ENCODE measurements around the gene BRD3.

BRD3 gene

GRCh38 chr9:134040176-134040565 lies 27.7 kb downstream of the BRD3 start:
- in situ Hi-C loops (cut with MboI; ENCODE audit: low sequenced_read_pairs): no loop called here

- in situ Hi-C loops (cut with MboI; ENCODE audit: low sequenced_read_pairs): no loop called here
Measured at GRCh38 chr9:134039386-134040175, 28.2 kb downstream of the BRD3 start.

DNA sequence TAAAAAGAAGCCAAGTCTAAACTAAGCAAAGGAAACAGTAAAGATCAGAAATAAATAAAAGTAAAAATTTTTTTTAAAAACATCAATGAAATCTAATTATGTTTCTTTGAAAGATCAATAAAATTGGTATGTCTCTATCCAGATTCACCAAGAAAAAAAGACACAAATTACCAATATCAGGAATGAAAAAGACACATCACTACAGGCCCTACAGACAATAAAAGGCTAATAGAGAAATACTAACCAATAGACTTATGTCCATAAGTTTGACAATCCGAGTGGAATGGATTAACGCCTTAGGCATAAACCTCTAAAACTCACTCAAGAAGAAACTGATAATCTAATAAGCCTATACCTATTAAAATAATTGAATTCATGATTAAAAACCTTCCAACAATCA lies 30.2 kb downstream of the BRD3 start:
- in situ Hi-C loops (cut with MboI; ENCODE audit: low sequenced_read_pairs): no loop called here

- in situ Hi-C loops (cut with MboI; ENCODE audit: low sequenced_read_pairs): no loop called here
Measured at GRCh38 chr9:134036130-134036529, 31.7 kb downstream of the BRD3 start.

- in situ Hi-C loops (cut with MboI; ENCODE audit: low sequenced_read_pairs): no loop called here
Measured at GRCh38 chr9:134035041-134036039, 32.5 kb downstream of the BRD3 start.

DNA sequence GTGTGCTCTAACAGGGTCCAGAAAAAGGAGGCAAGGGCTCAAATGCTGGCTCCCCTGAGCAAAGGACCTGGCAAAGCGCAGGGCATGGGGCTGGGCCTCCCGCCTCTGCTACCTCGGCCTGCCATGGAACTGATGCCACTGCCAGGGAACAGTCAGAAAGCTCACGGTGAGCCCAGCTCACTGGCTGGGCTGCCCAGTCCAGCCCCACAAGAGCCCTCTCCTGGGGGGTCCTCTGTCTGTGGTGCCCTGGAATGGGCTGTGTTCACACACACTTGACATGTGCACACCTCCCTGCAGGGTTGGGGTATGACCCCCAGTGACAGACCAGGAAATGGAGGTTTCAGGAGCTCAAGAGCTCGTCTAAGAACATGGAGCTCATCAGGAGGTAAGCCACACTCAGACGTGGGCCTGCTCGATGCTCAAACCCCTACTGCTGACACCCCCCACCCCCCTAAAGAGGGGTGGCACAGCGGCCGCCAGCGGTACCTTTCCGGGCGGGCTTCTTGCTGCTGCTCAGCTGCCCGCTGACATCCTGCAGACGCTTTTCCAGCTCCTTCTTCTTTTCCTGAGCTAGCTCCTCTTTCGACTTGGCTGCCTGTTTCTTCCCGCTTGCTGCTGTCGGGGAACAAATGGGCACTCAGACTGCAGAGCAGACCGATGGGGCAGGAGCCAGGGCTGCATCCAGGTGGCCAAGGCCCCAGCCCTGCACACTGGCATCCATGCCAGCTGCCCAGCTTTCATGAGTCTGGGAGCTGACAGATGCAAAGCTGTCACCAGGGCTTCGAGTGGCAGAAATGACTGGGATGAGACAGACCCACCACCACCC lies 33.4 kb downstream of the BRD3 start:
- in situ Hi-C loops (cut with MboI; ENCODE audit: low sequenced_read_pairs): no loop called here

- in situ Hi-C loops (cut with MboI; ENCODE audit: low sequenced_read_pairs): no loop called here
Measured at GRCh38 chr9:134033516-134034214, 34.2 kb downstream of the BRD3 start.

DNA sequence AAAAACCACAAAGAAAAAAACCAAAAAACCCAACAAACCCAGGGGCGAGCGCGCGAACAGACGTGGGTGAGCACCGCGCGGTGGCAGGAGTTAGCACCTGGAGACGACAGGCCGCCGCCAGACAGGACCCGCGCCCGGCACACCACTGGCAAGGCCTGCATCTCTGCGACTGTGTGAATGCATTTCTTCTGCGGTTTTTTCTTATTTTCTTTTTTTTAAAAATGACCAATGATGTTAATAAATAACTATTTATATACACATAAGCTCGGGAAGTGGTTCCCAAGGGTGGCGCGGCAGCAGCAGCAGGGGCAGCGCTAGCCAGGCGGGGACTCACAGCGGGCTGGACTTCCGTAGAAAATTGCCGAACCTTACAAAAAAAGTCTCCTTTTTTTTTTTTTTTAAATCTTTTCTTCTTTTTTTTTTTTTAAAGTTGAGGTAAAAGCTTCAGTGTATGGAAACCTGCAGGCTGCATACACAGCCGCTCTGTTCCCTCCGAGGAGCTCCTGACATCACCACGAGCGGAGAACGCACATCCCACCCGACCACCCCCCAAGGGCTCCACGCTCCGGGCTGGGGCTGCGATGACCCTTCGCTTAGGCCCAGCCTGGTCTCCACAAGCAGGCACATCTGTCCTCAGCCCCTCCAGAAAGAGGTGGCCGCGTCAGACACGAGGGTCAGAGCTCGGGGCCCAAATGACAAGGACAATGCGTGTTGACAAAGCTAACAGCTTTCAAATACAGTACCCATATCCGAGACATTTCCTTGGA lies 35.2 kb downstream of the BRD3 start:
- in situ Hi-C loops (cut with MboI; ENCODE audit: low sequenced_read_pairs): no loop called here

GRCh38 chr9:134031783-134032182 lies 36.0 kb downstream of the BRD3 start:
- in situ Hi-C loops (cut with MboI; ENCODE audit: low sequenced_read_pairs): no loop called here

DNA sequence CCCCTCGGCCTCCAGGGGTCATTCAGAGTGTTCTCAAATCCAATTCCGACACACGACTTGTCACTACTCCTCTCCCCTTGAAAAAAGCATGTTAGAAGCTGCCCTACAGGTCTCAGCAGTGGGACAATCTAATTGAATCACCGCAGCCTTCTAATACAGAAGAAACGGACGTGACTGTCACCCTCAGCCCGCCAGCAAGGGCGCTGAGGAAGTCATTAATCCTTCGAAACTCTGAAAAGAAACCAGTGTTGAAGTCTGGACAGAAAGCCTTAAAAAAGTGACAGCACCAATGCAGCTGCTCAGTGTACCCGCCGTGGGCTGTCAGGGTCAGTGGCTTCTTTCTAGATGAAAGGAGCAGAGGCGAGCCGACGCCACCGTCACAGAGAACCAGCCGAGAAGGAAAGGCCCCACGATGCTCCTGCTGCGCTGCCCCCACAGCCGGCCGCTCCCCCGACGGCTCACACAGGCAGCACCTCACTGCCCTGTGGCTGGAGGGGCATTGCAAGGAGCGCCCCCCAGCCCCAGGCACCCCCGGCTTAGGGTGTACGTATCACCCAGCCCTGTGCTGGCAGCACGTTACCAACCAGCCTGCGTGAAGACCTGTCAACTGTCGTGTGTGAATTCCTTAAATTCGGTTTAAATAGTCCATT lies 36.9 kb downstream of the BRD3 start:
- in situ Hi-C loops (cut with MboI; ENCODE audit: low sequenced_read_pairs): no loop called here

DNA sequence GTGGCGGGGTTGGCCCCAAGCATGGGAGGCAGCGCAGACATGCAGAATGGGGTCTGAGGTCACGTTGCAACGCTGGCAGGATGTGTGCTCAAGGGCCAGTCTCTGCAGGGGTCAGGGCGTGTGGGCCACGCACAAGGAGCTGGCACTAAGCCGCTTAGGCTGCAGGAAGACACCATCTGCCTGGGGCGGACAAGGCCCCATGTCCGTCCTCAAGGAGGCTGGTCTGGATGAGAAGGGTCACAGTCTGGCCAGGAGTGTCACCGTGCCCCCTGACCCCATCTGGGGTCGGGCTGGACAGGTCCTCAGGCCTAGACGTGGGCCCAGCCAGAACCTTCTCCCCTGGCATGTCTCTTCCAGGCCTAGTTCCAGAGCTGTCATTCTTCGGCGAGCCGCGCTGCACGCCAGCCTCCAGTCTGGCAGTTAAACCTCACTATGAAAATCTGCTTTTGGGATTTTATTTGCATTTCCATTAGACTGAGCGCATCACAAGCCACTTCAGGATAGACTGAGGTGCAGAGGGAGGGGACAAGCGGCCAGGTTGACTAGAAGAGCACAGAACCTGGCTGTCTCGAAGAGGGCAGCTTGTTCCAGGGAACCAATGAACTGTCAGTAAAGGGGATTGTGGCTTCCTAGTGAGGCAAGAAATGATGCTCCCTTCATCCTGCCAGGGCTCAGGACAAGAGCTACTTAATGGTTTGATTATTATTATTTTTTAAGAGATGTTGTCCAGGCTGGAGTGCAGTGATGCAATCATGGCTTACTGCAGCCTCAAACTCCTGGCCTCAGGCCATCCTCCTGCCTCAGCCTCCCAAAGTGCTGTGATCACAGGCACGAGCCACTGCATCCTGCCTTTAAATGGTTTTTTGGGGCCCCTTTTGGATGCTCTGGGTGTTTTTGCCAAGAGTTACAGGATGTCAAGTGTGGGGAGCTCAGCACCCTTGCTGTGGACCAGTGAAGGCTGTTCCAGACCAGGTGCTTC lies 38.3 kb downstream of the BRD3 start:
- in situ Hi-C loops (cut with MboI; ENCODE audit: low sequenced_read_pairs): no loop called here

DNA sequence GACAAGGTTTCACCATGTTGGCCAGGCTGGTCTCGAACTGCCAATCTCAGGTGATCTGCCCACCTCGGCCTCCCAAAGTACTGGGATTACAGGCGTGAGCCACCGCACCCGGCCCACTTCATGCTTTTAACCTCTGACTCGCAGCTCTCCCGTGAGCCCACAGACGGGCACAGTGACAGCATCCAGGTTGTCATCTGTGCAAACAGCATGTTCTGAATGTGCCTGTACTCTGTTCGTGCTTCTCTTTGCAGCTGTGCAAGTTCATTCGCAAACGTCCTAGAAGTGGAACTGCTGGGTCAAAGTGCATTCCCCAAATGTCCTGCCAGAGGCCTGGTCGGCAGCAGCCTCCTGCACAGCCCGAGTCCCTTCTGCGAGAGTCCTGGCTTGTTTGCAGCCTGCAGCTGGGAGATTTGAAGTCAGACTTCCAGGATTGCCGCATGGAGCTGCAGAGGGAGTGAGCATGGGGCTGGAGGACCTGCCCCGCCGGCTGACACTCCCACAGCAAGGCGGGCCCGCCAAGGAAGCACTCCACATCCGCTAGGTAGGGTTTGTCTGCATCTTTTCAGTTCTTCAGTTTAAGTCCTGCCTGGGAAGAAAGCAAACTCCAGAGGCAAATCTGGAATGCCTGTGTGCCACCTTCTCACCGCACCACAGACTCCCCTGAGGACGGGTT lies 39.1 kb downstream of the BRD3 start:
- in situ Hi-C loops (cut with MboI; ENCODE audit: low sequenced_read_pairs): no loop called here

DNA sequence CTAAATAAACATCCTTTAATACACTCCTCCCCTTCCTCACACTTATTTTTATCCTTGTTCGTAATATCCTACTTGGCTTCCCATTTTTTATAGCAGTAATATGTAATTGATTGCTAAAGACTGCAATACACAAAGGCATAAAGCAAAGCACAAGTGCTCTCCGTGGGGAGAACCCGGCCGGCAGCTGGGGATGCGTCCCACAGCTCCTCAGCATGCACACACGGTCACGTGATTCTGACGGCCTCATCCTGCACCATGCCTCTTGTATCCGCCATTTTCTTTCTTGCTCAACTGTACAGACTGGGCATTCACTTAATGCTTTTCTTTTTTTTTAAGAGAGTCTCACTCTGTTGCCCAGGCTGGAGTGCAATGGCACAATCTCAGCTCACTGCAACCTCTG lies 39.8 kb downstream of the BRD3 start:
- in situ Hi-C loops (cut with MboI; ENCODE audit: low sequenced_read_pairs): no loop called here

DNA sequence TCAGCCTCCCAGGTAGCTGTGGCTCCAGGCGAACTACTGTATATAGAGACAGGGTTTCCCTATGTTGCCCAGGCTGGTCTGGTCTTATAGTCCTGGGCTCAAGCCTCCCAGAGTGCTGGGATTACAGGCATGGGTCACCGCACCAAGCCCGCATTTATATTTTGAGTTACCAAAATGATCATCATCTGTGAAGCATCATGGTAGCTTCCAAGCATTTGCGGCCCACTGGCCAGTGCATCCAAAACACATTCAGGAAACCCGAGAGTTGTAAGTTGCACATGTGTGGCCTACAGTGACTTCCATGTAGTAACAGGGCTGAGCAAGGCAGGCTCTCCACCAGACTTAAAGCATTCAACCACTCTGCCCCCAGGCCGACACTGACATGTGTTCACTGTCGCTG lies 40.3 kb downstream of the BRD3 start:
- in situ Hi-C loops (cut with MboI; ENCODE audit: low sequenced_read_pairs): no loop called here

GRCh38 chr9:134026981-134027380 lies 40.8 kb downstream of the BRD3 start:
- in situ Hi-C loops (cut with MboI; ENCODE audit: low sequenced_read_pairs): no loop called here

- in situ Hi-C loops (cut with MboI; ENCODE audit: low sequenced_read_pairs): no loop called here
Measured at GRCh38 chr9:134026581-134026980, 41.2 kb downstream of the BRD3 start.

All from HL-60/S4 (cell line).